NCI-H1436 (cell line): ENCODE measurements around the gene FOSL1.

Experiments
- DNase-seq: peaks from one replicate; lab custom pipeline; 2025; lab: John Stamatoyannopoulos, UW

Gene FOSL1

GRCh38 chr11:65882120-65883057 lies 17.8 kb downstream of the FOSL1 start:
- DNase-seq, result no peak

DNA sequence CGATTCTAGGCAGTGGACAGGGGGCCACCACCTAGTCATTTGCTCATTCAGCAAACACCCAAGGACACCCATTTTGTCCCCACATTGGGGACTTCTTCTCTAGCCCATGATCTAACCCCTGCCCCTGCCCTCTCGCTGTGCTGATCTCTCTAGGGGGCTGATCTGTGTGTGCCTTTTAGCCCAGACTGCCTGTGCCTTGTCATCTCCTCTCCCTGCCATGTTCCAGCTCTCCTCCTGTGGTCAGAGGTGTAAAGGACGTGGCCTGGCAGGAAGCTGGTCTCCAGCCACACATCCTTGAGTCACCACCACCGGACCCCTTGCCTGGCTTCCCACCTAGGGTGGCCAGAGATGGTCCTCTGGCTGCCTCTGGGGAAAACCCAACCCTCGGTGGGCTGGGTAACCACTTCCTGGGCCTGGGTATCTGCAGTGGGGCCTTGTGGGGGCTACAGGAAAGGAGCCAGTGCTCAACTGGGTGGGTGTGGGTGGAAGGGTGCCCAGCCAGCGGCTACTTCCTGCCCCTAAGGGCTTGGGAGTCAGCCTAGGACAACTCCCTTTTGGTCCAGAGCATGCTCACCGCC lies 19.3 kb downstream of the FOSL1 start:
- DNase-seq, result no peak

GRCh38 chr11:65880027-65880426 lies 20.2 kb downstream of the FOSL1 start:
- no peak for DNase-seq

- DNase-seq, result no peak
Observed at GRCh38 chr11:65879617-65880016, 20.6 kb downstream of the FOSL1 start, which contains the start of gene CTSW. Gene CTSW, plus strand, starts transcription at chr11:65879837. Its CDS starts 18 bp downstream, at chr11:65879855.

DNA sequence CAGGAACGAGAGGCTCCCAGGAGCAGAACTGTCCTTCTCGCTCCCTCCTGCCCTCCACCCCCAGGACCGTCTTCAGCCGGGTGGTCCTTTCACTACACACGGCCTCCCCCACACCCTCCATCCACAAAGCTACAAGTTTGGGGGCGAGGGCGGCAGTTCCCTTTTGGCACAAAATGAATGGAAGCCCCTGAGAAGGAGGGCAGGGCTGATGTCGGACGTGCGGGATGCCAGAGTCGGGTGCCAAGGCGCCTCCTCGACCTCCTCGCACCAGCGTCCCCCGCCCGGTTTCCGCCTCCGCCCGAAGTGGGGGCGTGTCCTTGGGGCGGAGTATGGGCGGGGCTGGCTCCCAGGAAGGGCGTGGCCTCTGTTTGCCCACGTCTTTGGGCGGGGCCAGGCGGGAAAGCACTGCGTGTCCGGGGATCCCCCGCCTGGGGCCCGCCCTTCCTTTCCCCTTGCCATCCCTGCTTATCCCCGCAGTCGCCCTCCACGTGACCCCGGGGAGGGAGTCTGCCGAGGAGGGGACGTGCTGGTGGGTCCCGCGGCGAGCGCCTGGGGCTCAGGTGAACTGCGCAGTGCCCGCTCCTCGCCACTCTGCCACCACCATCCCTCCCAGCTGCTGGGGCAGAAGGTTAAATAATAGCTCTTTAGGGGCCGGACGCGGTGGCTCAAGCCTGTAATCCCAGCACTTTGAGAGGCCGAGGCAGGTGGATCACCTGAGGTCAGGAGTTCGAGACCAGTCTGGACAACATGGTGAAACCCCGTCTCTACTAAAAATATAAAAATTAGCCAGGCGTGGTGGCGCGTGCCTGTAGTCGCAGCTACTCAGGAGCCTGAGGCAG lies 26.7 kb downstream of the FOSL1 start:
- DNase-seq, result peak; percentile 94

DNA sequence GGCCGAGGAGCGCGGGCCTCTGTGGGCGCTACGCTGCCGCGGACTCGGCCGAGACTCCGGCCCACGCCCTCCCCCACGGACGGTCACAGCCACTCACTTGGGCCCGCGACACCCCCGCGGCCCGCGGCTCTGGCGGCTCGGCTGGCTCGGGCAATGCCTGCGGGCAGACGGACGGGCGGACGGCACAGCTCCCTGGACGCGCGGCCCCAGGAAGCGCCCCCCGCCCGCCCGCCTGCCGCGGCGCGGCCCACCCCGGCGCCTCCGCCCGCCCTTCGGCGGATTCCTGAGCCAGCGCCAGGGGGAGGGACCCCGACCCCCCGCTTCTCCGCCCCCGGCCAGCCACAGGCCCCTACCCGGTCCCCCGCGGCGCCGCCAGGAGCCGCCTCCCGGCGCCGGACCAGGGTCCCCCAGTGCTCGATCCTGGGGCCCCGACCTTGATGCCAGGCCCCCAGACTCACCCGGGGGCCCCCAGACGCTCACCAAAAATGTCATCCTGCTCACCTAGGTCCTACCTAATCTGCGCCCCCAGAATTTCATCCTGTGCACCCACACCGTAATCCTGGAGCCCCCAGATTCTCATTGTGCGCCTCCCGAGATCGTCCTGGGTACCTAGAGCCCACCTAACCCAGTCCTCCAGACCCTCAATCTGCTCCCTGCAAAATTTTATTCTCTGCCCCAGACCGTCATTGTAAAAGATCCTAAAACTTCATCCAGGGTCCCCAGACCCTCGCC lies 27.4 kb downstream of the FOSL1 start, which contains the start of gene EFEMP2:
EFEMP2 (minus strand) TSS at position 215 of the 732 bp plus-strand sequence. CDS start 446 bp downstream, outside the sequence.
- DNase-seq, result no peak

GRCh38 chr11:65871811-65872548 lies 28.2 kb downstream of the FOSL1 start:
- DNase-seq, result no peak

GRCh38 chr11:65870706-65871681 lies 29.2 kb downstream of the FOSL1 start:
- DNase-seq, result no peak

- DNase-seq, result no peak
Observed at GRCh38 chr11:65870307-65870658, 29.9 kb downstream of the FOSL1 start.

- no peak for DNase-seq
Observed at GRCh38 chr11:65869643-65870306, 30.4 kb downstream of the FOSL1 start.

GRCh38 chr11:65868907-65869306 lies 31.3 kb downstream of the FOSL1 start:
- DNase-seq, result no peak

GRCh38 chr11:65868076-65868667 lies 32.0 kb downstream of the FOSL1 start:
- DNase-seq, result no peak

DNA sequence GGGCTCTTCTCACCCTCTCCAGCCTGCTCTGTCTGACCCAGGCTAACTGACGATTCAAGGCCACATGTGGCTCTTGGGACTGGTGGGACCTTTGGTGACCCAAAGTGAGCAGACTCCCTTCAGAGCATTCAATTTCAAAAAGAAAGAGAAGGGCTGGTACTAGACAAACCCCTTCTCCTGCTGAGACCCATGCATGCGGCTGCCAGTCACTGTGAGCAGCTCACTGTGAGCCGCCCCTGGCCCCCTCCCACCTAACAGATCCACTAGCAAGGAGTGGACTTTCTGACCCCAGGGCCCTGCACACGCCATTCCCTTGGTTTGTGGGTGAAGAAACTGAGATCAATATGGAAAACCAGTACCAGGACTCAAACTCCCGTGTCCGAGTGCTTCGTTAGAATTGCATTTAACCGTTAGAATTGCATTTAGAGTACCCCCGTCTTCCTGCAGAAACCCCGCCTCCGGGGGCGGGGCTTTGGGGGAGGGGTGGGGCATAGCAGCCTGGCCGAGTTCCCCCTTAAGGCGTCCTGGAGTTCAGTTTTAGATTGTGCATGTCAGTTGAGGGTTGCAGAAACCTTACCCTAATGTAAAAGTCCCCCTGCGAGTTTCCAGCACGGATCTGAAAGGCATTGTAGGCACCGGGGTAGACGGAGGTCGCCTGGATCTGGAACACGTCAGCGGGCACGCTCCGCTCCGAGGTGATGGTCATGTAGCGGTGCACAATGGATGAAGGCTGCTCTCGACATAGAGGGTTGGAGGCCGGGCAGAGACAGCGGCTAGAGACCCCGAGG lies 32.7 kb downstream of the FOSL1 start:
- DNase-seq, result no peak

DNA sequence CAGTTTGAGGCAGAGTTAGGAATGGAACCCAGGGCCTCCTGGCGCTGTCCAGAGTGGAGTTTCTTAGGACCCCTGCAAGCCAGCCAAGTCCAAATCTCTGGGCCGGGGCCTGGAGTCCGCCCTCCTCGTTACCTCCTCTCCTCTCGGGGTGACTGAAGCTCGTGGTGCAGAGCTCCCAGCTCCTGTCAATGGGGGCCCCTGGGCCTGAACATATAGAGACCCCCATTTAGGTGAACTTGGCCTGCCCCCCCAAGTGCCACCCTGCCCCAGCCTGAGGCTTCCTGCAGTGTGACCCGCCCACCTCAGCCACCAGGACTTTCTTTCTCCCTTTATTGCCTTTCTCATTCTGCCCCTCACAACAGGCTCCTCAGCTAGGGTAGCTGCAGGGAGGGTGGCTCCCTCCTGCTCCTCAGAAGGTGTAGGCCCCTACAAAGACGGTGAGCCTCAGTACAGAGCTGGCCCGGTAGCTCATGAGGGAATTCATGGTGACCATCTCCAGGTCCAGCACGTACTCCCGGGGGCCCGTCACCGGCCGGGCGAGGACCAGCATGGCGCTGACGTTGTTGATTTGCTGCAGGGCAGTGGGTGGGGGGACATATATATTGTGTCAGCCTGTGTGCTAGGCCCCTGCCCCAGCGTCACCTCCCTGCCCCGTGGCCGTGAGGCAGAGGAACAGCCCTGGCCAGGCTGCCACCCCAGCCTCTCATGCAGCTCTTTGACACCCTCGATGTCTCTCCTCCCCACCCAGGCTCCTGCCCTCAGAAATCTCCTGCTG lies 33.5 kb downstream of the FOSL1 start:
- DNase-seq, result no peak

DNA sequence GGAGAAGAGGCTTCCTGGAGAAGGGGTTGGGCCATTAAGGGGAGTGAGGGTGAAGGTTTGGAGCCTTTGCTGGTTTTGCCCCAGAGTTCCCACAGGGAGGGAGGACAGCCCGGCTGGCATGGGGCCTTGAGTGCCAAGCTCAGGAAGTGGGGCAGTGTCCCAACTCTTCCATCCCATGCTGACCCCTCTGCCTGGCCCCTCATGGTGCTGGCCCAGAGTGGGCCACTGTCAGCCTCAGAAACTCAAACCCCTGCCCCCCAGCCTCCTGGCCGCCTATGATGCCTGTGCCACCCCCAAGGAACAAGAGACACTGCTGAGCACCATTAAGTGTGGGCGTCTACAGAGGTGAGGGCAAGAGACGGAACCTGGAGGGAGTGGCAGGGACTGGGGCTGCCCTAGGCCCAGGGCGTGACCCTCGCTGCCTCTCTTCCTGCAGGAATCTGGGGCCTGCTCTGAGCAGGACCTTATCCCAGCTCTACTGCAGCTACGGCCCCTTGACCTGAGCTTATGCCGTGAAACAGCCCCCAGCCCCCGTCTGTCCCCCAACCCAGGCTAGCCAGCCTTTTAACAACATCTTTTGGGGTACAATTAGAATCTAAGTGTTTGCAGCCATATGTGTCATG lies 34.5 kb downstream of the FOSL1 start:
- DNase-seq, result no peak

DNA sequence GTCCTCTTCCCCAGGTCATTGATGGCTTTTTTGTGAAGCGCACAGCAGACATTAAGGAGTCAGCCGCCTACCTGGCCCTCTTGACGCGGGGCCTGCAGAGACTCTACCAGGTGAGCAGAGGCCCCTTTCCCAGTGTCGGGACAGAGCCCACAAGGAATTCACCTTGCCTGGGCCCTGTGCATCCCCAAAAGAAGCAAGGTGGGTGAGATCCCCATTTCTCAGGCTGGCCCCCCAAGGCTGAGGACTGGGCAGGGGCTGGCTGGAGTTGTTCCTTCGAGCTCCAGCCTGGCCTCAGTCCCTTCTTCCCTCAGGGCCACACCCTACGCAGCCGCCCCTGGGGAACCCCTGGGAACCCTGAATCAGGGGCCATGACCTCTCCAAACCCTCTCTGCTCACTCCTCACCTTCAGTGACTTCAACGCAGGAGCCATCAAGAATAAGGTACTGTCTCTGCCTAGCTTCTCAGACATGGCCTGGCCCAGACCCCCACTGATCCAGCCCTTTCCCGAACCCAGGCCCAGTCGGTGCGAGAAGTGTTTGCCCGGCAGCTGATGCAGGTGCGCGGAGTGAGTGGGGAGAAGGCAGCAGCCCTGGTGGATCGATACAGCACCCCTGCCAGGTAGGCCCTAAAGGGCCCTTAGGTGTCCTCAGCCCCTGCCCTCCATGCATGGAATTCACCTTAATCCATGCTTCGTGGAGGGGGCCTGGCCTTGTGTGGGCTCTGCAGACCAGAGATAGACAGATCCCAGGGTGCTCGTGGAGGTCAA lies 35.3 kb downstream of the FOSL1 start:
- DNase-seq, result no peak
